ENCODE results near the gene RAB30.

The RAB30 gene

GRCh38 chr11:82989628-82990404 is 81.9 kb downstream of the RAB30 start:
- H3K9me3 ChIP-seq (ENCODE audit: control insufficient read depth, low read length): no peaks in the 10 kb centered on the region
- H3K27me3 ChIP-seq (replicated peaks; ENCODE audit: control insufficient read depth, insufficient read depth, low read length, poor library complexity, severe bottlenecking): no peaks in the 10 kb centered on the region
- no peak overlapping the region for H3K27ac ChIP-seq (ENCODE audit: insufficient read depth, low read length, poor library complexity, severe bottlenecking)
- H3K36me3 ChIP-seq (ENCODE audit: control insufficient read depth, insufficient read depth, low read length): no peaks in the 10 kb centered on the region
- no peak for DNase-seq
- H3K4me3 ChIP-seq (ENCODE audit: insufficient read depth, low read depth, low read length, poor library complexity, severe bottlenecking): no peak overlapping the region
- no peaks in the 10 kb centered on the region for H3K4me1 ChIP-seq (ENCODE audit: control insufficient read depth, insufficient read depth, low read length, poor library complexity, severe bottlenecking)

GRCh38 chr11:82988936-82989627 is 82.6 kb downstream of the RAB30 start:
- Histone ChIP-seq H3K4me1 (ENCODE audit: control insufficient read depth, insufficient read depth, low read length, poor library complexity, severe bottlenecking) (no peaks in the 10 kb centered on the region), H3K27me3 (replicated peaks; ENCODE audit: control insufficient read depth, insufficient read depth, low read length, poor library complexity, severe bottlenecking) (no peaks in the 10 kb centered on the region), H3K9me3 (ENCODE audit: control insufficient read depth, low read length) (no peaks in the 10 kb centered on the region), H3K27ac (ENCODE audit: insufficient read depth, low read length, poor library complexity, severe bottlenecking) (no peak overlapping the region), H3K36me3 (ENCODE audit: control insufficient read depth, insufficient read depth, low read length) (no peaks in the 10 kb centered on the region), H3K4me3 (ENCODE audit: insufficient read depth, low read depth, low read length, poor library complexity, severe bottlenecking) (no peak overlapping the region)
- no peak for DNase-seq

- Histone ChIP-seq H3K36me3 (ENCODE audit: control insufficient read depth, insufficient read depth, low read length) (no peaks in the 10 kb centered on the region), H3K9me3 (ENCODE audit: control insufficient read depth, low read length) (no peaks in the 10 kb centered on the region), H3K27me3 (replicated peaks; ENCODE audit: control insufficient read depth, insufficient read depth, low read length, poor library complexity, severe bottlenecking) (no peaks in the 10 kb centered on the region), H3K27ac (ENCODE audit: insufficient read depth, low read length, poor library complexity, severe bottlenecking) (no peak overlapping the region), H3K4me3 (ENCODE audit: insufficient read depth, low read depth, low read length, poor library complexity, severe bottlenecking) (no peak overlapping the region), H3K4me1 (ENCODE audit: control insufficient read depth, insufficient read depth, low read length, poor library complexity, severe bottlenecking) (no peaks in the 10 kb centered on the region)
- DNase-seq: no peak
Measured at GRCh38 chr11:82987997-82988396, 83.7 kb downstream of the RAB30 start.

GRCh38 chr11:82986446-82986845 is 85.3 kb downstream of the RAB30 start:
- H3K27ac ChIP-seq (ENCODE audit: insufficient read depth, low read length, poor library complexity, severe bottlenecking): no peak overlapping the region

GRCh38 chr11:82981852-82982251 is 89.8 kb downstream of the RAB30 start:
- H3K27me3 ChIP-seq (replicated peaks; ENCODE audit: control insufficient read depth, insufficient read depth, low read length, poor library complexity, severe bottlenecking): no peaks in the 10 kb centered on the region
- H3K9me3 ChIP-seq (ENCODE audit: control insufficient read depth, low read length): no peaks in the 10 kb centered on the region
- no peak overlapping the region for H3K27ac ChIP-seq (ENCODE audit: insufficient read depth, low read length, poor library complexity, severe bottlenecking)
- DNase-seq: no peak
- no peaks in the 10 kb centered on the region for H3K4me1 ChIP-seq (ENCODE audit: control insufficient read depth, insufficient read depth, low read length, poor library complexity, severe bottlenecking)
- H3K36me3 ChIP-seq (ENCODE audit: control insufficient read depth, insufficient read depth, low read length): no peaks in the 10 kb centered on the region
- H3K4me3 ChIP-seq (ENCODE audit: insufficient read depth, low read depth, low read length, poor library complexity, severe bottlenecking): no peak overlapping the region

More at GRCh38 chr11:82986446-82986845, 85.3 kb downstream of the RAB30 start:
- no peaks in the 10 kb centered on the region for H3K36me3 ChIP-seq (ENCODE audit: control insufficient read depth, insufficient read depth, low read length)
- no peak overlapping the region for H3K4me3 ChIP-seq (ENCODE audit: insufficient read depth, low read depth, low read length, poor library complexity, severe bottlenecking)
- no peak for DNase-seq
- no peaks in the 10 kb centered on the region for H3K4me1 ChIP-seq (ENCODE audit: control insufficient read depth, insufficient read depth, low read length, poor library complexity, severe bottlenecking)
- no peaks in the 10 kb centered on the region for H3K27me3 ChIP-seq (replicated peaks; ENCODE audit: control insufficient read depth, insufficient read depth, low read length, poor library complexity, severe bottlenecking)
- no peaks in the 10 kb centered on the region for H3K9me3 ChIP-seq (ENCODE audit: control insufficient read depth, low read length)

- no peaks in the 10 kb centered on the region for H3K9me3 ChIP-seq (ENCODE audit: control insufficient read depth, low read length)
Measured at GRCh38 chr11:82980947-82981346, 90.8 kb downstream of the RAB30 start.

GRCh38 chr11:82980292-82980691 is 91.4 kb downstream of the RAB30 start:
- Histone ChIP-seq H3K36me3 (ENCODE audit: control insufficient read depth, insufficient read depth, low read length) (no peaks in the 10 kb centered on the region), H3K9me3 (ENCODE audit: control insufficient read depth, low read length) (no peaks in the 10 kb centered on the region), H3K27ac (ENCODE audit: insufficient read depth, low read length, poor library complexity, severe bottlenecking) (no peak overlapping the region), H3K27me3 (replicated peaks; ENCODE audit: control insufficient read depth, insufficient read depth, low read length, poor library complexity, severe bottlenecking) (no peaks in the 10 kb centered on the region), H3K4me3 (ENCODE audit: insufficient read depth, low read depth, low read length, poor library complexity, severe bottlenecking) (no peak overlapping the region), H3K4me1 (ENCODE audit: control insufficient read depth, insufficient read depth, low read length, poor library complexity, severe bottlenecking) (no peaks in the 10 kb centered on the region)
- no peak for DNase-seq

More at GRCh38 chr11:82980947-82981346, 90.8 kb downstream of the RAB30 start:
- H3K4me1 ChIP-seq (ENCODE audit: control insufficient read depth, insufficient read depth, low read length, poor library complexity, severe bottlenecking): no peaks in the 10 kb centered on the region
- no peak overlapping the region for H3K4me3 ChIP-seq (ENCODE audit: insufficient read depth, low read depth, low read length, poor library complexity, severe bottlenecking)
- H3K27me3 ChIP-seq (replicated peaks; ENCODE audit: control insufficient read depth, insufficient read depth, low read length, poor library complexity, severe bottlenecking): no peaks in the 10 kb centered on the region
- no peaks in the 10 kb centered on the region for H3K36me3 ChIP-seq (ENCODE audit: control insufficient read depth, insufficient read depth, low read length)
- no peak overlapping the region for H3K27ac ChIP-seq (ENCODE audit: insufficient read depth, low read length, poor library complexity, severe bottlenecking)
- DNase-seq: no peak

- H3K4me3 ChIP-seq (ENCODE audit: insufficient read depth, low read depth, low read length, poor library complexity, severe bottlenecking): no peak overlapping the region
- no peak overlapping the region for H3K27ac ChIP-seq (ENCODE audit: insufficient read depth, low read length, poor library complexity, severe bottlenecking)
- no peak for DNase-seq
Measured at GRCh38 chr11:82979824-82980223, 91.9 kb downstream of the RAB30 start.

GRCh38 chr11:82978422-82979099 is 93.1 kb downstream of the RAB30 start:
- no peak overlapping the region for H3K27ac ChIP-seq (ENCODE audit: insufficient read depth, low read length, poor library complexity, severe bottlenecking)
- no peaks in the 10 kb centered on the region for H3K4me1 ChIP-seq (ENCODE audit: control insufficient read depth, insufficient read depth, low read length, poor library complexity, severe bottlenecking)
- DNase-seq: no peak
- H3K27me3 ChIP-seq (replicated peaks; ENCODE audit: control insufficient read depth, insufficient read depth, low read length, poor library complexity, severe bottlenecking): no peaks in the 10 kb centered on the region
- H3K36me3 ChIP-seq (ENCODE audit: control insufficient read depth, insufficient read depth, low read length): no peaks in the 10 kb centered on the region
- H3K9me3 ChIP-seq (ENCODE audit: control insufficient read depth, low read length): no peaks in the 10 kb centered on the region
- H3K4me3 ChIP-seq (ENCODE audit: insufficient read depth, low read depth, low read length, poor library complexity, severe bottlenecking): no peak overlapping the region

More at GRCh38 chr11:82979824-82980223, 91.9 kb downstream of the RAB30 start:
- no peaks in the 10 kb centered on the region for H3K27me3 ChIP-seq (replicated peaks; ENCODE audit: control insufficient read depth, insufficient read depth, low read length, poor library complexity, severe bottlenecking)
- H3K9me3 ChIP-seq (ENCODE audit: control insufficient read depth, low read length): no peaks in the 10 kb centered on the region
- no peaks in the 10 kb centered on the region for H3K4me1 ChIP-seq (ENCODE audit: control insufficient read depth, insufficient read depth, low read length, poor library complexity, severe bottlenecking)
- no peaks in the 10 kb centered on the region for H3K36me3 ChIP-seq (ENCODE audit: control insufficient read depth, insufficient read depth, low read length)

GRCh38 chr11:82976786-82977185 is 94.9 kb downstream of the RAB30 start:
- Histone ChIP-seq H3K4me1 (ENCODE audit: control insufficient read depth, insufficient read depth, low read length, poor library complexity, severe bottlenecking) (no peaks in the 10 kb centered on the region), H3K27me3 (replicated peaks; ENCODE audit: control insufficient read depth, insufficient read depth, low read length, poor library complexity, severe bottlenecking) (no peaks in the 10 kb centered on the region), H3K27ac (ENCODE audit: insufficient read depth, low read length, poor library complexity, severe bottlenecking) (no peak overlapping the region), H3K4me3 (ENCODE audit: insufficient read depth, low read depth, low read length, poor library complexity, severe bottlenecking) (no peak overlapping the region), H3K36me3 (ENCODE audit: control insufficient read depth, insufficient read depth, low read length) (no peaks in the 10 kb centered on the region), H3K9me3 (ENCODE audit: control insufficient read depth, low read length) (no peaks in the 10 kb centered on the region)
- no peak for DNase-seq

Measured in effector memory CD4-positive, alpha-beta T cell (primary cell).